ENCODE measurements around the gene ZNF616.

GRCh38 chr19:52148256-52148655 is 8.5 kb upstream of the ZNF616 start:
- TF ChIP-seq POLR2A (IDR thresholded peaks at IDR 0.05; ENCODE audit: low read depth): no peak
- TF ChIP-seq CTCF (IDR thresholded peaks at IDR 0.05): no peak

All from esophagus muscularis mucosa (tissue), 3 donors.